ENCODE measurements around the gene PLRG1. TPM values are rescaled to one million over a fixed set of nuclear protein-coding genes. Genes with fewer than 3 reads are reported as not detected.

Gene PLRG1
- total RNA-seq, 4 donors from 2014 or later = 29.8 to 66.8 (median 47.6) TPM

DNA sequence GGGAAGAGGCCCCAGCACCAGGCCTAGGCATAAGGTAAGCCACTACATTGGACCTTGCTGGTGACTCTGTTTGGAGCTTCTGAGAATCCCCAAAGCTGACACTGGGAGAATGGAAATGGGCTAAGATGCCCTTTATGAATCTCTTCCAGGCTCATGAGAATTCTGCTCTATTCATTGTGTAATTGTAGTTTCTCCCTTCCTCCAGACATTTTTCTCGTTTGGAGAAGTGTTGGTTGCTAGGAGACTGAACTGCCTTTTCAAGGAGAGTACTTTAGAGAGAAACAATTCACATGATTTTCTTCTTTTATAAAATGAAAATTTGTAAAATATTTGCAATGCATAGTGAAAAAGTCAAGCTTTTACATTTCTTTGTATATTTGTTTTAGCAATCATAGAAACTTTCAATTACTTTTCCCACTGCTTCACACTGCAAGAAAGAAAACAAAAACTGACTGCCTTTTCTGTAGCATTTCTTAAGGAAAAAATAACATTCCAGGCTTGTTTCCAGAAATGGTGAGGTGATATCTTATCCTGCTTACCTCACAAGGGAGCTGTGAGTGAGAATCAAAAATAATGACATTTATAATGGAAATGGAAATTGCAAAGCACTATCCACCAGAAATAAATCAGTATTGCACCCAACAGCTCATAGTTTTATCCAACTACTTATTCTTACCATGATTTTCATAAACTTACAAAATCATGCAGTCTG lies 33.7 kb downstream of the PLRG1 start:
- TF ChIP-seq, protein P1, sequence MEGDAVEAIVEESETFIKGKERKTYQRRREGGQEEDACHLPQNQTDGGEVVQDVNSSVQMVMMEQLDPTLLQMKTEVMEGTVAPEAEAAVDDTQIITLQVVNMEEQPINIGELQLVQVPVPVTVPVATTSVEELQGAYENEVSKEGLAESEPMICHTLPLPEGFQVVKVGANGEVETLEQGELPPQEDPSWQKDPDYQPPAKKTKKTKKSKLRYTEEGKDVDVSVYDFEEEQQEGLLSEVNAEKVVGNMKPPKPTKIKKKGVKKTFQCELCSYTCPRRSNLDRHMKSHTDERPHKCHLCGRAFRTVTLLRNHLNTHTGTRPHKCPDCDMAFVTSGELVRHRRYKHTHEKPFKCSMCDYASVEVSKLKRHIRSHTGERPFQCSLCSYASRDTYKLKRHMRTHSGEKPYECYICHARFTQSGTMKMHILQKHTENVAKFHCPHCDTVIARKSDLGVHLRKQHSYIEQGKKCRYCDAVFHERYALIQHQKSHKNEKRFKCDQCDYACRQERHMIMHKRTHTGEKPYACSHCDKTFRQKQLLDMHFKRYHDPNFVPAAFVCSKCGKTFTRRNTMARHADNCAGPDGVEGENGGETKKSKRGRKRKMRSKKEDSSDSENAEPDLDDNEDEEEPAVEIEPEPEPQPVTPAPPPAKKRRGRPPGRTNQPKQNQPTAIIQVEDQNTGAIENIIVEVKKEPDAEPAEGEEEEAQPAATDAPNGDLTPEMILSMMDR (IDR thresholded peaks at IDR 0.05; ENCODE audit: low read depth) = no peak

DNA sequence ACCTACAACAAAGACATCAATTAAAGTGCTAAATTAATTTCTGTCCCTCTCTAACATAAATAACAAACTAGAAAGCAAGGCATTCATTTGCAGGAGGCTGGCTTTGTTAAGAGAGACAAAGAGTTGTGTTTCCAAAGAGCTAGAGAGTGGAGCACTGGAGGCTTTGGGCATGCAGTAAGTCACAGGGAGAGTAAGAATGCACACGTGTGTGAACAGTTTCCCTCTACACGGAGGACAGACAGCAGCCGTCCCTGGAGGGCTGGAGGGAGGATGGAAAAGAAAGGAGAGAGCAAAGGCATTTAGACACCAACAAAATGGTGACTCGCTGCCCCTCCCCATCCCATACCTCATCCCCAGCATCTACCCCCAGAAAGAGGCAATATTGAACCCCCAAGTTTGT lies 38.2 kb downstream of the PLRG1 start:
- TF ChIP-seq, protein P1 (IDR thresholded peaks at IDR 0.05; ENCODE audit: low read depth) = no peak

DNA sequence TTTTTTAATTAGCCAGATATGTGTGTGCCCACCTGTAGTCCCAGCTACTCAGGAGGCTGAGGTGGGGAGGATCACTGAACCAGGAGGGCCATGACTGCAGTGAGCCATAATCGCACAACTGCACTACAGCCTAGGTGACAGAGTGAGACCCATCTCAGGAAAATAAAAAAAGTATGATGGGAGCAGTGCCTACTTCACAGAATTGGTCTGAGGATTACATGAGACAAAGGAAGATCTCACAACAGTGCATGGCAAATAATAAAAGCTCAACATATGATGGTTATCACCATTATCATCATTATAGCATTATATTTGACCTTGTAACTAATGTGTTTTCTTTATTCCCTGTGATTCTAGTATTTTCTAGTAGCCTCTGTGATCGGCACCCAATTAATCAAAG lies 38.7 kb downstream of the PLRG1 start:
- TF ChIP-seq, protein P1 (IDR thresholded peaks at IDR 0.05; ENCODE audit: low read depth) = no peak

DNA sequence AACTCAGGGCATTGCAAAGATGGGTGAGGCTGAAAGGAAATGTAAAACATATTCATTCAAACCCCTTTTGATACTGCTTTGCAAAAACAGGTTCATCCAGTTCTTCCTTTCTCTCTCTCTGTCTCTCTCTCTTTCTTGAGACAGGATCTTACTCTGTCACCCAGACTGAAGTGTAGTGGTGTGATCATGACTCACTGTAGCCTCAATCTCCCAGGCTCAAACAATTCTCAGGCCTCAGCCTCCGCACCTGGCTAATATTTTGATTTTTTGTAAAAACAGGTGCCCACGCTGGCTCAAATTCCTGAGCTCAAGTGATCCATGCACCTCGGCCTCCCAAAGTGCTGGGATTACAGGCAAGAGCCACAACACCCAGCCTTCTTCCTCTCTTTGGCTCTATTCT lies 43.0 kb downstream of the PLRG1 start:
- TF ChIP-seq, protein P1 (IDR thresholded peaks at IDR 0.05; ENCODE audit: low read depth) = no peak

DNA sequence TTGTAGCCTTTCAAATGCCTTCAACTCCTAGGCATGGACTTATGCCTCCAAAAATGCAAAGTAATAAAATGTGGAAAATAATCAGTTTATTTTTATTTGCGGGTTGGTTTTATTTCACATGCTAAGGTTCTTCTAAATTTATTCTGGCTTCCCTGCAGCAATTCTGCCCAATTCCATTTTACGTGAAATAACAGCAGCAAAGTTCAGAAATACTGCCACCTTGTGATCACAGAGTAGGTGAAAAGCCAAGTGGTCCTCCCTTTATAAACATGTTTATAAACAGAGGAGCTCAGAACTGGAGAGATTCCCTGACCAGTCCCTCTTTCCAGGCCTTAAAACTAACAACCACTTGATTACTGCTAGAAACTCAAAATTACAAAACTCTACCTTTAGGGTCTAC lies 43.9 kb downstream of the PLRG1 start:
- TF ChIP-seq, protein P1 (IDR thresholded peaks at IDR 0.05; ENCODE audit: low read depth) = no peak

DNA sequence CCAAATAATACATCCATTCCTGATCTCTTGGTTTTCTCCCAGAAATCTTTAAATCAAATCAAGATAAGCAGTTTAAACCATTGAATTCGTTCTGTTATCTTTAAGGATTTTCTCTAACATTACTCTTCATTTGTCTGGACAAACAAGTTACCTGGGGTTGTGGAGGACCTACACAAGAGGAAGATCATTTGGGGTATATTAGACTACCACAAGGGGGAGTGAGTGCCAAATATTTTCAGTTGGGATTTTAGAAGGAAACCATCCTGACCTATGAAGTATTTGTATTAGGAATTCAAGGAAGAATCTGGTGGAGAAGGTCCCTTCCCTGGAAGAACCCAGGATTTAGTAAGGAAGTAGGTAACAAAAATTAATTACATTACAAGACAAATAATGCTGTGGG lies 46.6 kb downstream of the PLRG1 start:
- TF ChIP-seq, protein P1 (IDR thresholded peaks at IDR 0.05; ENCODE audit: low read depth) = no peak

DNA sequence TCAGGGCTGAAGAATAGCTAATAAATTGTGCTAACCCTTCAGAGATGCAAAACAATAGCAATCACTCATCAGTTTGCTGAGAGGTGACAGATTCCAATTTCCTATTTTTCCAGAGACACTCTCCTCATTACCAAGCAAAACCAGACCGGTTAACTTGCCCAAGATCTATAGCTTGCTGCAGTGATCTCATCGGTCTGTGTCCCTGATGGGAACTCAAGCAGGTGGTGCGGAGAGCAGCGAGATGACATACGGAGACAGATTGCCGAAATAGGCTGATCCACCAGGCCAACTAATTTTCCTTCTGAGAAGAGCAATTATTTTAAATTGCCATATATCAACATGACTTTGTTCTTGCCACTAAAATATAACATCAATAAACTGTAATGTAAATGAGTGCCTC lies 48.1 kb downstream of the PLRG1 start:
- TF ChIP-seq, protein P1 (IDR thresholded peaks at IDR 0.05; ENCODE audit: low read depth) = no peak
